GM18511 (cell line): ENCODE data around the gene TRAFD1.

ENCODE experiments used
- ATAC-seq: cut with Tn5 transposase; IDR thresholded peaks from one replicate; pipeline ENCODE4 v1.9.1; 2021; ENCODE audit warnings: mild to moderate bottlenecking, moderate library complexity; ENCODE audit not compliant: unreplicated experiment

The TRAFD1 gene

DNA sequence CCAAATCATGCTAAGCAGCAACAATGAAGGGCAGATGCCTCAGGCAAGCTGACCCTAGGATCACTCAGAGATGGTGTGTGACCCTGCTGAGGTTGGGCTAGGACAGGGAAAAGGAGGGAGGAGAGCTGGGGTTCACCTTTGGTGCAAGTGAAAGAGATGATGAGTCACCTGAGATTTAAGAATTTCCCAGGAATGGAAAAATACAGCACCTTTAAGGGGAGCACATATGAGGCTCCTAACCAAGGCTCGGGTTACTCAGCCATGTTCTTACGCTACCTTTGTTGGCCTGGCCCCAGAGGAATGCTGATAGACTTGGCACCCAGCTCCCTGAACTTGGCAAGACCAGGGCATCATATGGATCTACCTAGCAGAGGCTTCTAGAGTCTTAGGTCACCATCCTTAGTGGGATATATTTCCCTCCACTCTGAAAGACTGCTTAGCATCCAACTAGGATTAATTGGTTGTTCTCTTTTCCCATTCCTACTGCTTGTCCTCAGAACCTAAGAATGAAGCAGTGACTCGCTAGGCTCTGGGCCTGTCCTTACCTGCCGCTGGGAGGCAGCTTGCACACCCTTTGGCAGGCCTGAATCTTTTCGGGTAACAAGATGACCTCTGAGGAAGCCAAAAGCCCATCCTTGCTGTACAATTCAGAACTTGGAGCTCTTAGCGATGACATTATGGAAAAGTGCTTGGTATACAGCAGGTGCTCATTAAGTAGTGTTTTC lies 12.8 kb upstream of the TRAFD1 start:
- ATAC-seq, result no peak

DNA sequence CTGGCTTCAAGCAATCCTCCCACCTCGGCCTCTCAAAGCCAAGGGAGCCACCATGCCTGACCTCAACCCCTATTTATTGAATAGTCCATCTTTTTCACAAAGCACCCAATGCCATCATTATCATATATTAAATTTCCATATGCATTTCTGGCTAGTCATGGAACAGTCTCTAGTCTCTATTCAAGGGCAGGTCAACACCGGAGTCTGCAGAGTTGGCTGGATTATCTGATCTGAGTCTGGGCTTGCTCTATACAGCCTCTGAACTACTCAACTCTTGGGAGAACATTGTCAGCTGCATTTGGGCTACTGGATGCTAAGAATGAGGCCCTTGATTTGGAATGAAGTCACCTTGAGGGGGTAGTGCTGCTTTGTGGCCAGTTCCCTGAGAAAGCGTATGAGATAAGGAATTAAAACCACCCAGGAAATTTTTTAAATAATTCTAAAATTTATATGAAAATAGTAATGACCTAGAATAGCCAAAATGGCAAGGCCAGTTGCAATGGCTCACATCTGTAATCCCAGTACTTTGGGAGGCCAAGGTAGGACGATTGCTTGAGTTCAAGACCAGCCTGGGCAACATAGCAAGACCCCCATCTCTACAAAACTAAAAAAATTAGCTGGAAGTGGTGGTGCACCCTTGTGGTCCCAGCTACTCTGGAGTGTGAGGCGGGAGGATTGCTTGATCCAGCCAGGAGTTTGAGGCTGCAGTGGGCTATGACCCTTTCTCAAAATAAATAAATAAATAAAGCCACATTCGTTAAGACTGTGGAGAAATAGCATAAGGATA lies 9.9 kb upstream of the TRAFD1 start:
- ATAC-seq, result no peak

DNA sequence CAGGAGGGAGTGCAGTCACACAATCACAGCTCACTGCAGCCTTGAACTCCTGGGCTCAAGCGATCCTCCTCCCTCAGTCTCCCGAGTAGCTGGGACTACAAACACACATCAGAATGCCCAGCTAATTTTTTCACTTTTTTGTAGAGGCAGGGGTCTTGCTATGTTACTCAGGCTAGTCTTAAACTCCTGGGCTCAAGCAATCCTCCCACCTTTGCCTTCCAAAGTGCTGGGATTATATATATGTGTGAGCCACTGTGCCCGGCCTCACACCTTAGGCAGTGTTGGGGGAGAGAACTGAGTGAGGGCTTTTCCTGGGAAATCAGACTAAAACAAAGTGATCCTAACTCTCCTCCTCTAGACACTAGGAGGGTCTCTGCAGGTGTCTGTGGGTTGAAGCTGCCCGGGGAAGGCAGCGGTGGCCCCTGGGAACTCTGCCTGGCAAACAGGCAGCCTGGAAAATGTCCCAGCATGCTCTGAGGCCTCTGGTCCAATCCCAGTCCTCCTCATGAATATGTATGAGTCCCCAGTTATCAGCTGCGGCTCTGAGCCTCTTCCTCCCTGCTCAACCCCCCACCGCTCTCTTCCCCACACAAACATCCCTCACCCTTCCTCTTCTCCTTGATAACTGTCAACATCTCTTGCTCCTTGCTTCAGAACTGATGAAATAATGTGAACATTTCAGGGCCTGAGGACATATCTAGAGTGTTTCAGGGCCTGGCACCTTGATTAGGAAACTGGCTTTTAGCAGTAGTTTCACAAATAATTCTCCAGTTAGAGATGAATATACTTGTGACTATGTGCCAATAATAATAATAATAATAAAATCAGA lies 8.9 kb upstream of the TRAFD1 start:
- ATAC-seq, result no peak

DNA sequence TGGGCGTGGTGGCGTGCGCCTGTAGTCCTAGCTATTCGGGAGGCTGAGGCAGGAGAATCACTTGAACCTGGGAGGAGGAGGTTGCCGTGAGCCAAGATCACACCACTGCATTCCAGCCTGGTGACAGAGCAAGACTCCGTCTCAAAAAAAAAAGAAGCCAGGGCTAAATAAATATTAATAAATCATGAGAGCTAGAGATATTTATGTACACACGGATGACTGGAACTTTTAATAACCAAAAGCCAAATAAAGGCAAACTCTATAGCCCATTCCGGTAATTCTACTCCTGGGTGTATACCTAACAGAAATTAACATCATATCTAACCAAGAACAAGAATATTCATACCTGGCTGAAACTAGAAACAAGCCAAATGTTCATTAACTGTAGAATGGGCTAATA lies 7.7 kb upstream of the TRAFD1 start:
- no peak for ATAC-seq

DNA sequence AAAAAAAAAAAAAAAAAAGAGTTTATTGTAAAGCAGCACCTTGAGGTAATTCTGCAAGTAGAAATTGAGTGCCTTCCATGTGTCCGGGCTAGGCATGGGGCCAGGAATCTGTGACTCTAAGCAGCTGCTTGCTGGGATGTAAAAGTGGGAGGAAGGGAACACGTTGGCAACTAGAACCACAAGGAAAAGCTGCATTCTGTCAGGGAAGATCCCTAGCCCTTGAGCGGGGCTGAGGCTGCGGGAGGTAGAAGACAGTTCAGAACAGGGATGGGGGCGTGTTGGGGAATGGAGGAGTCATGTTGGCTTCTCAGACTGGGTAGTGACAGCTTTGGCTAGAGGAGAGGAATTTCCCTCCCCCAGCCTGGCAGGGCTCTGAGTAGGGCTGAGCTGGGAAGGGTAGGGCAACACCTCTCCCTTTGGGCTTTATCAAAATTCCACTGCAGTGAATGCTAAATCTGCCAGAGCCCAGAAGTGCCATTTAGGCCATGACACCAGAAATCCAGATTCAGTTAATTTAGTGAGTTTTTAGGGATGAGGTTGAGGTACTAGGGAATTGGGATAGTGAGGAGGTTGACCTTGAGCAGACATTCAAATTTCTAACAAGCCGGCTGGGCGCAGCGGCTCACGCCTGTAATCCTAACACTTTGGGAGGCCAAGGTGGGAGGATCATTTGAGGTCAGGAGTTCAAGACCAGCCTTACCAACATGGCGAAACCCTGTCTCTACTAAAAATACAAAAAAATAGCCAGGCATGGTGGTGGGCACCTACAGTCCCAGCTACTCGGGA lies 3.4 kb upstream of the TRAFD1 start:
- no peak for ATAC-seq

DNA sequence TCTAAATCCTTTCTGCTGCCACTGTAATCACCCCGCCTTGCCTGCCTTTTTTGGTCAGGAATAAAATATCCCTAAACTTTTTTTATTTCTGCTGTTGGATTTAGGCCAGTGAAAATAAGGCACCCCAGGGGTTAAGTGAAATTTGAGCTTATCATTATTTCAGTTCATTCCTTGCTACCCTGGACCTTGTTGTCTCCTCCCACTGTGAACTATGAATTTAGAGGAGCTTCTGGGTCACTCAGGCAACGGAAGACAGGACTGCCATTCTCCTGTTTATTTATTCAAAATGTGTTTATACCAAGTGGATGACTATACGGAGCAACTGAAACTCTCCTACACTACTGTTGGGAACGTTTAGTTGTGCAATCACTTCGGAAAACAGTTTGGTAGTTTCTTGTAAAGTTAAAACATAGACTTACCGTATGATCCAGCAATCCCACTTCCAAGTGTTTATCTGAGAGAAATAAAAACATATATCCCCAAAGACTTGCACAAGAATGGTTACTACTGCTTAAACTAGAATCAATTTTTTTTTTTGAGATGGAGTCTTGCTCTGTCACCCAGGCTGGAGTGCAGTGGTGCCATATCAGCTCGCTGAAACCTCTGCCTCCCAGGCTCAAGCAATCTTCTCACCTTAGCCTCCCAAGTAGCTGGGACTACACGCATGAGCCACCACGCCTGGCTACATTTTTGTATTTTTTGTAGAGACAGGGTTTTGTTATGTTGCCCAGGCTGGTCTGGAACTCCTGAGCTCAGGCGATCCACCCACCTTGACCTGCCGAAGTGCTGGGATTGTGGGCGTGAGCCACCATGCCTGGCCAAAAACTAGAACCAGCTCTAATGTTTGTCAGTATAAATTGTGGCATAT lies 2.3 kb upstream of the TRAFD1 start:
- ATAC-seq, result no peak

DNA sequence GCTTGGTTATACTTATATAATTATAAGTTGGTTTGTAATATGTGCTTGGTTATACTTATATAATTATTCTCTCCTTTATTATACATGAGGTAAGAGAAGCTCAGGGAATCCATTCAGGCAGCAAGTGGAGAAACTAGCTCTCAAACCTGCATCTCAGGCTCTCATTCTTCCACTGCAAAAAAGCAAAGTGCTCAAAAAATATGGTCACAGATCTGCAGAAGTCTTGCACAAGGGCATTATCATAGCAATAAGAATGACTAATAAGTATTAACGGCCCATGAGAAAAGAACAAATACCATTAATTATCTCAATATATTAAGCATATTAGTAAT lies 476 bp upstream of the TRAFD1 start:
- ATAC-seq, result no peak

DNA sequence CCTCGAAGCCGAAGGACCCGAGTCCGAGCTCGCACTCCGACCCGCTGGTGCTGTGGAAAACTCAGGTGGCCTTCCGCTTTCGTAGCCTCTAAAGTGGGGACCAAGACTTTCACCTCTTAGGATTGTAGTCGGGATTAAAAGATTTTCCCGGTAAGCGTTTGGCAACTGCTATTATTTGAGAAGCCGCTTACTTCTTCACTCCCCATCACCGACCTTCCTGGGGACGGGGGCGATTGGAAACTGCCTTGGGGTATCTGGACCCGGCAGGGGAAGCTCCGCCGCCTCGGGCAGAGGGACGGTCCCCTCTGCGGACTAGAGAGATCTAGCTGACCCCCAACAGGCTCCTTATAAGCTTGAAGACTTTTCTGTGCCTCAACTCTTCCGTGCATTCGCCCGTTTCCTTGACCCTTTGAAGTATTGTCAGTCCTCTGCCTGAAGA lies 659 bp downstream of the TRAFD1 start:
- no peak for ATAC-seq

DNA sequence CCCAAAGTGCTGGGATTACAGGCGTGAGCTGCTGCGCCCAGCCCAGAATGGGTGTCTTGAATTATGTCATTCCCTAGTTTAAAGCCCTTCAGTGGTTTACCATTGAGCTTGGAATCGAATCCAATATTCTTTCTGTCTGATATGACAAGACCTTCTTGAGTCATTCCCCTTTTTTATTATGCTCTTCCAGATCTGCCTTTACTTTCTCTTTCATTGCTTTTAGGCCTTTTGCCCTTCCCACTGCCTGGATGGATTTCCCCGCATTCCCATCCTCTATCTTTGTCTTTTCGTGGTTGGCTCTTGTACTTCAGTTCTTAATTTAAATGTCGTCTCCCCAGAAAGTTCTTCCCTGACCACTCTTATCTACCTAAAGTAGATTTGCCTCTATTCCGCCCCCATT lies 1.6 kb downstream of the TRAFD1 start:
- no peak for ATAC-seq

DNA sequence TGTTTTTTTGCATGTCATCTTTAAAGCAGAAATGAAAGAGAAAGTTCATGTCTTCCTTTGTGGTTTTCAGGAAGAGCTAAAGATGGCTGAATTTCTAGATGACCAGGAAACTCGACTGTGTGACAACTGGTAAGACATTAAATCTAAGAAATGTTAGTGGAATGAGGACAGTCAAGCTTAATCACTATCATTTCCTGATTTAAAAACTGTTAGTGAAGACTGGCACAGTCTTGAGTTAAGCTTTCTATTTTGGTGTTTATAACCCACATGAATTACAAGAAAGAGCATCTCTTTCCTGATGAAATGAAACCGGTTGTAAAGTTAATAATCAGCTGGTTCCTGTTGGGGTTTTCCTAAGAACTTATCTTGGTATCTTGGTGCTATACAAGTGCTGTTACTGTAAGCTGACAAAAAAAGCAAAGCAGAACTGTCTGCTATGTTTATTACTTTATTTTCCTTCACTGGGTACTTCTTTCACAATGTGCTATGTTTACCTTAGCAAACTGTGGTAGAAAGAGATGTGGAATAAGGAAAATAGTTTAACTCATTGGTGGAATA lies 5.2 kb downstream of the TRAFD1 start:
- ATAC-seq, result peak; percentile 55

DNA sequence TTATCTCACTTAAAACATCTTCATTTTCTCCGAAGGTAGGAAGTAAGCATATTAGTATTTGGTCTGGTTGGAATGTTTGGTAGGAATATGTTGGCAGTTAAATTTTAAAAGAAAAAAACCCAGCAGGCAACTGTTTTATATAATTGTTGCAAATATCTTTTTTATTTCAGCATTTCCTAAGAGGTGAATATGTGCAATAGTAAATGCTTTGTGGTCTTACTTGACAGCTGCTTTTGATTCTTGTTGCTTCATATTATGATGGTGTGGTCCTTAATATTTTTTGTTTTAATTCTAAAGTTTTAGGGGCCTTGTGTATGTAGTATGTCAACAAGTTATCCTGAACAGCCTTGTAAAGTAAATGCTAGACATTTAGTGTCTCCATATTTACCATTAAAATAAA lies 6.3 kb downstream of the TRAFD1 start:
- ATAC-seq, result no peak

DNA sequence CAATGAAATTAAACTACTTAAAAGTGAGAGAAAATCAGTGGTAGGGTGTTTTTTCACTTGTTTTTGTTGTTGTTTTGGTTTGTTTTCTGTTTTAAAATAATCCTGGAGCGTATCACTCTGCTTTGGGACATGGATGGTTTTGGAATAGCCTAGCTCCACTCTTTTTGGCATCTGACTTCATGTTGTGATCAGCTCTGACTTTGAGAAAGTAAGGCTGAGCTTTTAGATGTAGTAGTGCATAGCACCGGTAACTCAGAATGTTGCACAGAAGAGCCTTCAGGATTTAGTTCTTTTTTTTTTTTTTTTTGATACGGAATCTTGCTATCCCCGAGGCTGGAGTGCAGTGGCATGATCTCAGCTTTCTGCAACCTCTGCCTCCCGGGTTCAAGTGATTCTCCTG lies 8.1 kb downstream of the TRAFD1 start:
- ATAC-seq, result no peak

DNA sequence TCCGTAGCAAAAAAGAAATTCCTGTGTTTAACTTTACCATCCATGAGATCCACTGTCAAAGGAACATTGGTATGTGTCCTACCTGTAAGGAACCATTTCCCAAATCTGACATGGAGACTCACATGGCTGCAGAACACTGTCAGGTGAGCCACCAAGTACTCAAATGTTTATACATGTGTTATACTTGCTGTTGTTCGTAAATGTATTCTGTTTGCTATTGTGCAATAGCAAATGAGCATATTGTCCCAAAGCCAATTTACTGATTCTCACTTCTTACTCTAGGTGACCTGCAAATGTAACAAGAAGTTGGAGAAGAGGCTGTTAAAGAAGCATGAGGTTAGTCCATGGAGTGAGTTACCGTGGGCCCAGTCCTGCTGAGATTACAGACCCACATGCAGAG lies 9.4 kb downstream of the TRAFD1 start:
- ATAC-seq, result no peak

DNA sequence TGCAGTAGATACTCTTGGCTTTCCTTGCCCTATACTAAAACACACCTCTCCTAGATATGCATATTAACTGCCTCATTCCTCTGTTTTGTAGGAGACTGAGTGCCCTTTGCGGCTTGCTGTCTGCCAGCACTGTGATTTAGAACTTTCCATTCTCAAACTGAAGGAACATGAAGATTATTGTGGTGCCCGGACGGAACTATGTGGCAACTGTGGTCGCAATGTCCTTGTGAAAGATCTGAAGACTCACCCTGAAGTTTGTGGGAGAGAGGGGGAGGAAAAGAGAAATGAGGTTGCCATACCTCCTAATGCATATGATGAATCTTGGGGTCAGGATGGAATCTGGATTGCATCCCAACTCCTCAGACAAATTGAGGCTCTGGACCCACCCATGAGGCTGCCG lies 15.4 kb downstream of the TRAFD1 start:
- ATAC-seq, result no peak

DNA sequence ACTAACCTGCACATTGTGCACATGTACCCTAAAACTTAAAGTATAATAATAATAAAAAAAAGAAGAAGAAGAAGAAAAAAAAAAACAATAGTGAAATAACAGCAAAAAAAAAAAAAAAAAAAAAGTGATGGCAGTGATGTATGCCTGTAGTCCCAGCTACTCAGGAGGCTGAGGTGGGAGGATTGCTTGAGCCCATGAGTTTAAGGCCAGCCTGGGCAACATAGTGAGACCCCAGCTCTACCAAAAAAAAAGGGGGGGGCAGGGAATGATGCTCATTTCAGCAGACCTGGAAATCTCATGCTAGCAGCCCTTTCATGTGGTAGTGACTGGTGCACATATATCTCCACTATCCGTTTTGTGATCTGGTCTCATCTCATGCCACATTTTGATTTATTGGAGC lies 20.8 kb downstream of the TRAFD1 start:
- ATAC-seq, result no peak

DNA sequence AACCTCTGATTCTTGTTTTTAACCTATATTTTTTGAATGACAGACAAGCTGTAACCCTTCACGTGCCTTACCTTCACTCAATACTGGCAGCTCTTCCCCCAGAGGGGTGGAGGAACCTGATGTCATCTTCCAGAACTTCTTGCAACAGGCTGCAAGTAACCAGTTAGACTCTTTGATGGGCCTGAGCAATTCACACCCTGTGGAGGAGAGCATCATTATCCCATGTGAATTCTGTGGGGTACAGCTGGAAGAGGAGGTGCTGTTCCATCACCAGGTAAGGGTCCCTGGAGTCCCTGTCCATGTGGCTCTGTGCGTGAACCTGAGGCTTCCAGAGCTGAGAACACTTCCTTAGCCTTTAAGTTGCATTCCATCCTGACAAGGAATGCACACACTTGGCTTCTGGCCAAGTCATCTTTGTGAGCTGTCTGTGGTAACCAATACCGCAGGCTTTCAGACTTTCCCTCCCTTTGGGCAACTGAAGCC lies 22.7 kb downstream of the TRAFD1 start:
- ATAC-seq, result no peak

DNA sequence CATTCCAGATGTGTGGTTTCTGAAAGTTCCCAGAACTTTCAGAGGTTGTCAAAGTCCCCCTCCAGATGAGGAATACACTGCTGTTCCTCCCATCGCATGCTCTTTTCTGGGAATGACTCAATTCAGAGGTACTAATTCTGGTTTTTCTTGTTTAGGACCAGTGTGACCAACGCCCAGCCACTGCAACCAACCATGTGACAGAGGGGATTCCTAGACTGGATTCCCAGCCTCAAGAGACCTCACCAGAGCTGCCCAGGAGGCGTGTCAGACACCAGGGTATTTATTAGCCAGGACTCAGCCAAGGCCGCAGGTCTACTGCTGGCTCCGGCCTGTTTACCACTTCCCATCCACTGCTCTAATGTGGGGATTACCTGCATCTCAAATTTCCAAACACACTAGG lies 24.2 kb downstream of the TRAFD1 start:
- ATAC-seq, result no peak

DNA sequence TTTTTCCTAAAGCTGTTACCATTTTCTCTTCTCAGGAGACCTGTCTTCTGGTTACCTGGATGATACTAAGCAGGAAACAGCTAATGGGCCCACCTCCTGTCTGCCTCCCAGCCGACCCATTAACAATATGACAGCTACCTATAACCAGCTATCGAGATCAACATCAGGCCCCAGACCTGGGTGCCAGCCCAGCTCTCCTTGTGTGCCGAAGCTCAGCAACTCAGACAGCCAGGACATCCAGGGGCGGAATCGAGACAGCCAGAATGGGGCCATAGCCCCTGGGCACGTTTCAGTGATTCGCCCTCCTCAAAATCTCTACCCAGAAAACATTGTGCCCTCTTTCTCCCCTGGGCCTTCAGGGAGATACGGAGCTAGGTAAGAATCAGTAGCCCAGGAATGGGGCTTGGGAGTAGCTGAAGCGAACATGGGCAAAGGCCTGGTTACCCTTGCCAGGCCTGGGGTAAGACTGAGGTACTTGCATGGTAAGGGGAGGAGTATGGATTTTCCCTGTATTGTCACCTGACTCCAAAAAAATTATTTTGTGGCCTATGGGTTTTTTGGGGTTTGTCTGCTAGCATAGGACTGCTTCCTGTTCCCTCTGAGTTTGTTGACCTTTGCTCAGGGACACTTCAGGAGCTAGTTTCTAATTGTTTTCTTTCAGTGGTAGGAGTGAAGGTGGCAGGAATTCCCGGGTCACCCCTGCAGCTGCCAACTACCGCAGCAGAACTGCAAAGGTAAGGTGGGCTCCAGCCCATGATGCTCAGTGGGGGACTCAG lies 26.6 kb downstream of the TRAFD1 start:
- no peak for ATAC-seq
